Kidney (tissue), 22 donors: ENCODE results near the gene KRTAP9-3. TPM values are rescaled to one million over a fixed set of nuclear protein-coding genes. Genes with fewer than 3 reads are reported as not detected.
A peak's percentile ranks its signal among the peaks of the same experiment; 100 is the strongest.
"Not testable (repeated sequence)": the region's sequence is repeated elsewhere in the genome, so short reads cannot be mapped to it uniquely, and the experiment has no call there.

Experiments used
- DNase-seq, 5 donors: peaks; one replicate each; pipeline ENCODE4 v3.0.0-alpha.2; 2013 to 2020
- FAIRE-seq: peaks from 2 replicates; lab custom pipeline; 2012; peaks lifted over from hg19 to GRCh38; lab: Jason Lieb, UNC
- H3K27ac ChIP-seq, 2 donors: one replicate each; pipeline ENCODE4 v1.7.0; 2013; ENCODE audit warnings: low read depth in 2 of 2, low read length in 2 of 2, inconsistent platforms in 1 of 2
- H3K27me3 ChIP-seq: one replicate; pipeline ENCODE4 v1.7.1; 2013; ENCODE audit warnings: low read length, inconsistent platforms; ENCODE audit not compliant: control insufficient read depth, insufficient read depth
- H3K36me3 ChIP-seq, 3 donors: one replicate each; pipeline versions ENCODE4 v1.7.0 to v1.7.1; 2013; ENCODE audit warnings: low read length in 3 of 3, control low read depth in 1 of 3, inconsistent platforms in 1 of 3; ENCODE audit not compliant: insufficient read depth in 3 of 3, control insufficient read depth in 2 of 3
- H3K4me1 ChIP-seq, 3 donors: one replicate each; pipeline versions ENCODE4 v1.7.0 to v1.7.1; 2013; ENCODE audit warnings: low read length in 3 of 3, inconsistent platforms in 1 of 3, low read depth in 1 of 3; ENCODE audit not compliant: control insufficient read depth in 2 of 3, insufficient read depth in 2 of 3
- H3K4me3 ChIP-seq, 3 donors: one replicate each; pipeline versions ENCODE4 v1.7.0 to v1.8.1; 2013; ENCODE audit warnings: low read length in 3 of 3, control low read depth in 1 of 3, inconsistent platforms in 1 of 3
- H3K9ac ChIP-seq, 3 donors: one replicate each; pipeline versions ENCODE4 v1.7.0 to v1.7.1; 2013; ENCODE audit warnings: low read length in 3 of 3, control low read depth in 1 of 3, inconsistent platforms in 1 of 3
- H3K9me3 ChIP-seq, 3 donors: one replicate each; pipeline versions ENCODE4 v1.7.0 to v1.7.1; 2013; ENCODE audit warnings: low read length in 3 of 3, control low read depth in 1 of 3, inconsistent platforms in 1 of 3; ENCODE audit not compliant: control insufficient read depth in 2 of 3, insufficient read depth in 1 of 3
- intact Hi-C: fragments of 100-400 bp; cut with DNase I; formaldehyde crosslinking; loops from one replicate; pipeline ENCODE4 v1.11.1; 2022
- long read RNA-seq, 10 donors: library from polyadenylated mRNA in 1 of 10; unstranded in 1 of 10; transcript quantifications; one replicate each; pipeline ENCODE4 v2.0.0 and lab custom pipeline, GENCODE V29; 2021 to 2026
- polyA plus RNA-seq: library from polyadenylated mRNA; stranded (reverse); fragments of 350-450 nt; fragmentation: Illumina TruSeq; extraction: RNeasy Lipid Tissue Mini Kit (QIAGEN cat#74804); gene quantifications from one replicate; pipeline ENCODE4 v1.2.3, GENCODE V29; 2014; ENCODE audit warnings: low read depth, low replicate concordance; ENCODE audit not compliant: insufficient read depth
- total RNA-seq: library from RNA; stranded (reverse); fragmentation: NEBNext Ultra II Directional; extraction: Animal tissue kit (Norgen Biotek cat#: 25700); gene quantifications from one replicate; pipeline ENCODE4 v1.2.1, GENCODE V29; 2021
- TF ChIP-seq, protein P1 (sequence below): IDR thresholded peaks from 3 replicates; pipeline ENCODE4 v1.5.1; 2012; ENCODE audit warnings: mild to moderate bottlenecking, moderate library complexity, borderline replicate concordance; ENCODE audit not compliant: insufficient read depth; ENCODE audit errors: extremely low read depth
- donor health status: control.
- donor health status: control.
- donor health status: control.
- donor health status: control.
- donor health status: control.
- donor health status: DM: yes; HTN: yes; CAD: no.
- donor health status: Normal renal cell carcinoma (clear cell type).

The KRTAP9-3 gene
- not detected for total RNA-seq
- not detected for polyA plus RNA-seq
- long read RNA-seq, donor 1: 0 reads
- long read RNA-seq, donor 2: 0 reads
- long read RNA-seq, donor 3: 0 reads
- long read RNA-seq, donor 4: 0 reads
- long read RNA-seq, donor 5: 0 reads
- long read RNA-seq, donor 6: 0 reads
- long read RNA-seq, donor 7: 0 reads
- long read RNA-seq, donor 8: 0 reads
- long read RNA-seq, donor 9: 0 reads
- long read RNA-seq, donor 10: 0 reads

GRCh38 chr17:41232399-41233105, at the start of gene KRTAP9-3:
Gene KRTAP9-3, plus strand, starts transcription at chr17:41232449. Its CDS starts 53 bp downstream, at chr17:41232502.
- DNase-seq: peak in 1 of 5 donors; percentile 52
- H3K27me3 ChIP-seq, intact Hi-C loops: not testable (repeated sequence)

GRCh38 chr17:41184480-41184961, 47.7 kb upstream of the KRTAP9-3 start, which contains the start of gene KRTAP4-1:
Gene KRTAP4-1, minus strand, starts transcription at chr17:41184911. Its CDS starts 57 bp downstream, at chr17:41184854.
- no peak for FAIRE-seq
- H3K27me3 ChIP-seq: no peaks in the 10 kb centered on the region
- DNase-seq: no peak
- H3K36me3 ChIP-seq: no peaks in the 10 kb centered on the region
- no peak within 1 kb of the TSS for H3K9ac ChIP-seq
- H3K27ac ChIP-seq: no peak within 1 kb of the TSS
- H3K4me3 ChIP-seq: no peak within 1 kb of the TSS
- no peaks in the 10 kb centered on the region for H3K9me3 ChIP-seq
- H3K4me1 ChIP-seq: no peaks in the 10 kb centered on the region
- intact Hi-C loops: no loop called here
- TF ChIP-seq, protein P1, sequence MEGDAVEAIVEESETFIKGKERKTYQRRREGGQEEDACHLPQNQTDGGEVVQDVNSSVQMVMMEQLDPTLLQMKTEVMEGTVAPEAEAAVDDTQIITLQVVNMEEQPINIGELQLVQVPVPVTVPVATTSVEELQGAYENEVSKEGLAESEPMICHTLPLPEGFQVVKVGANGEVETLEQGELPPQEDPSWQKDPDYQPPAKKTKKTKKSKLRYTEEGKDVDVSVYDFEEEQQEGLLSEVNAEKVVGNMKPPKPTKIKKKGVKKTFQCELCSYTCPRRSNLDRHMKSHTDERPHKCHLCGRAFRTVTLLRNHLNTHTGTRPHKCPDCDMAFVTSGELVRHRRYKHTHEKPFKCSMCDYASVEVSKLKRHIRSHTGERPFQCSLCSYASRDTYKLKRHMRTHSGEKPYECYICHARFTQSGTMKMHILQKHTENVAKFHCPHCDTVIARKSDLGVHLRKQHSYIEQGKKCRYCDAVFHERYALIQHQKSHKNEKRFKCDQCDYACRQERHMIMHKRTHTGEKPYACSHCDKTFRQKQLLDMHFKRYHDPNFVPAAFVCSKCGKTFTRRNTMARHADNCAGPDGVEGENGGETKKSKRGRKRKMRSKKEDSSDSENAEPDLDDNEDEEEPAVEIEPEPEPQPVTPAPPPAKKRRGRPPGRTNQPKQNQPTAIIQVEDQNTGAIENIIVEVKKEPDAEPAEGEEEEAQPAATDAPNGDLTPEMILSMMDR: no peak

More at GRCh38 chr17:41232399-41233105, at the start of gene KRTAP9-3:
- H3K36me3 ChIP-seq, H3K4me1 ChIP-seq, H3K9ac ChIP-seq, H3K4me3 ChIP-seq, FAIRE-seq, H3K27ac ChIP-seq, H3K9me3 ChIP-seq: not testable (repeated sequence)

- TF ChIP-seq, protein P1: no peak
- no peaks in the 10 kb centered on the region for H3K9me3 ChIP-seq
- DNase-seq (no peak), FAIRE-seq (no peak)
- H3K27me3 ChIP-seq: no peaks in the 10 kb centered on the region
- intact Hi-C loops: no loop called here
- H3K4me3 ChIP-seq: no peak overlapping the region
- no peak overlapping the region for H3K27ac ChIP-seq
- H3K36me3 ChIP-seq: no peaks in the 10 kb centered on the region
- no peaks in the 10 kb centered on the region for H3K4me1 ChIP-seq
- no peak overlapping the region for H3K9ac ChIP-seq
Measured at GRCh38 chr17:41185001-41185400, 47.2 kb upstream of the KRTAP9-3 start.

- no peak overlapping the region for H3K4me3 ChIP-seq
- no peaks in the 10 kb centered on the region for H3K36me3 ChIP-seq
- no peaks in the 10 kb centered on the region for H3K27me3 ChIP-seq
- intact Hi-C loops: no loop called here
- FAIRE-seq: no peak
- H3K9ac ChIP-seq: no peak overlapping the region
- no peaks in the 10 kb centered on the region for H3K9me3 ChIP-seq
- TF ChIP-seq, protein P1: no peak
- H3K27ac ChIP-seq: no peak overlapping the region
- H3K4me1 ChIP-seq: no peaks in the 10 kb centered on the region
- no peak for DNase-seq
Measured at GRCh38 chr17:41186872-41187271, 45.4 kb upstream of the KRTAP9-3 start.

DNA sequence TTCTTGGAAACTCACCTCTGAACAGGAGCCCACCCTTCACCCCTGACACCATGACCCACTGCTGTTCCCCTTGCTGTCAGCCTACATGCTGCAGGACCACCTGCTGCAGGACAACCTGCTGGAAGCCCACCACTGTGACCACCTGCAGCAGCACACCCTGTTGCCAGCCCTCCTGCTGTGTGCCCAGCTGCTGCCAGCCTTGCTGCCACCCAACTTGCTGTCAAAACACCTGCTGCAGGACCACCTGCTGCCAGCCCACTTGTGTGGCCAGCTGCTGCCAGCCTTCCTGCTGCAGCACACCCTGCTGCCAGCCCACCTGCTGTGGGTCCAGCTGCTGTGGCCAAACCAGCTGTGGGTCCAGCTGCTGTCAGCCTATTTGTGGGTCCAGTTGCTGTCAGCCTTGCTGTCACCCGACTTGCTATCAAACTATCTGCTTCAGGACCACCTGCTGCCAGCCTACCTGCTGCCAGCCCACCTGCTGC, 42.4 kb upstream of the KRTAP9-3 start, which contains the start of gene KRTAP9-1:
Gene KRTAP9-1 (plus strand): TSS at position 51 of the 482 bp plus-strand sequence. CDS start 0 bp downstream, at position 51.
- FAIRE-seq, H3K4me1 ChIP-seq, H3K27ac ChIP-seq, H3K36me3 ChIP-seq, H3K9me3 ChIP-seq, H3K27me3 ChIP-seq, H3K4me3 ChIP-seq, intact Hi-C loops, H3K9ac ChIP-seq: not testable (repeated sequence)
- DNase-seq: peak in 1 of 5 donors; percentile 59
